ENCODE measurements around the gene PHF5A.

The PHF5A gene, protein sequence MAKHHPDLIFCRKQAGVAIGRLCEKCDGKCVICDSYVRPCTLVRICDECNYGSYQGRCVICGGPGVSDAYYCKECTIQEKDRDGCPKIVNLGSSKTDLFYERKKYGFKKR

DNA sequence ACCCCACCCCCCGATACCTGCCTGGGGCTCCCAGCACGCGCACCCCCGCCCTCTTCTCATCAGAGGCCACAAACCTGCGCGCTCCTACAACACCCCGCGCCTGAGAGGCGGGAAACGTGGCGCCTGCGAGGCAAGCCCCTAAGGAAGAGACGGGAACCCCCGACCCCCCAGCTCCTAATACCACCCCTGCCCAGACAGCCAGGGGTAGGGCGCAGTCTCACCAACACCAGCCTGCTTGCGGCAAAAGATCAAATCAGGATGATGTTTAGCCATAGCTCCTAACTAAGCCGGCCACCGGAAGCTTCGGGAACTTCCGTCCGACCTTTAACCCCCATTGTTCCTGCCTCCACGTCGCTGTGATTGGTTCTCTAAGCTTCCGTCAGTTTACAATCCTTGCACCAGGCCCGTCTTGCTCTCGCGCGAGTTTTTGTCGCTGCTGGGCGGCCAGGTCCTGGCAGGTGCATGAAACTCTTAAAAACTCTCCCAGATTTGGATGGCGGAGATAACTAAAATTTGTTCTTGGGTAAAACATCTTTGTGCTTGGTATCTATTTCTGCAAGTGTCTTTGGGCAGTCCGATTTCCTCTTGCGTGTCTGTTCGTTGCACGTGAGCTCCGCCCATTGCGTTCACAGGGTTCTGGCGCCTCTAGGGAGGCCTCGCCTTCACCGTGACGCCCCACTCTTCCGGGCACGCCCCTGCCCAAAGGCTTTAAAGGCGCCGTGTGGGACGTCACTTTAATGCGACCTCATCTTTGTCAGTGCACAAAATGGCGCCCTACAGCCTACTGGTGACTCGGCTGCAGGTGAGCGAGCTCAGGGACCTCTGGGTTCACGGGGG is at the start of gene PHF5A, which contains the start of gene ACO2:
TSS of gene PHF5A (minus strand) at position 312 of the 837 bp plus-strand sequence. CDS start at position 273, 39 bp downstream.
TSS of gene ACO2 (plus strand) at position 737 of the 837 bp plus-strand sequence. CDS start at position 767, 30 bp downstream.
- peak; percentile 87 for DNase-seq

DNA sequence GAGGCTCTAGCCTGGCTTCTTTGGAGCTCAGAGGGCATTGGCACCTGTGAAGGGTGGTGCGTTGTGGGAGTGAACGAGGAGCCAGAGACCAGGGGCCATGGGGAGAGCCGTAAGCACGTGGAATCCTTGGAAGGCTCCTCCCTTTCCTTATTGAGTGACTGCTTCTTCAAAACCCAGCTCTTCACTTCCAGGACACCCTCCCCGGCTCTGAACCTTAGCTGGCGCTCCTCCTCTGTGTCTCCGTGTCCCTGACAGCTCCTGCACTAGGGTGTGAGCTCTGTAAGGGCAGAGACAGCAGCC is 49.5 kb upstream of the PHF5A start:
- no peak for DNase-seq

DNA sequence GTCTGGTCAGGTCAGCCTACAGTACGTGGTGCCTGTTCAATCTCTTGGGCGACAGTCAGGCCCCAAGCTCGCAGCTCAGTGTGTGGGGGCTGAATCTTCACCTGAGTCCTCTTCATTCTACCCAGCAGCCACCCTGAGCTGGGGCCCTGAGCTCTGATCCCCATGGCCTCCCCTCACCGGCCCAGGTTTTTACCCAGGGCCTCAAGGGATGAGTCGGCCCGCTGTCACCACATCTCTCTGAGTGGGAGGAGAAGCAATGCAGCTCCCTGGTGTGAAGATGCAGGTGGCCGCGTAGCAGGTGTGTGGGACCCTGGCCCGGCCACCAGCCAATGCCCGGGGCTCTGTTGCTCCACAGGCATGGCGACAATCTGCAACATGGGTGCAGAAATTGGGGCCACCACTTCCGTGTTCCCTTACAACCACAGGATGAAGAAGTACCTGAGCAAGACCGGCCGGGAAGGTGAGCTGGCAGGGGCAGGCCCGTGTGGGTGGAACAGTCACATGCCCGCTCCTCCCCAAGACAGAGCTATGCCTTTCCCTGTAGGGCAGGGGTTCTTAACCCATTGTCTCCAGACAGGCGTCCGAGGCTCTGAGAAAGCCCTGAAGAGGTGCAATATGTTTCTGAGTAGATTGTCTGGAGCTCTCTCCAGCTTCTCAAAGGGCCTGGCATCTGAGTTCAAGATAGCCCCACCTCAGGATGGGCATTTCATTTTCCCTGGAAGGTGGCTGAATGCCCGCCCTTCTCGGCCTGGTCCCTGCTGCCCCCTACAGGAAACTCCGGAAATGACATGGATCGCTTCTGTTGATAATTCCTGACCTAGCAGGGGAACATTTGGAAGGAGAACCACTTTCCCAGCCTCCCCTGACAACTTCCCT is 48.9 kb upstream of the PHF5A start:
- no peak for DNase-seq

DNA sequence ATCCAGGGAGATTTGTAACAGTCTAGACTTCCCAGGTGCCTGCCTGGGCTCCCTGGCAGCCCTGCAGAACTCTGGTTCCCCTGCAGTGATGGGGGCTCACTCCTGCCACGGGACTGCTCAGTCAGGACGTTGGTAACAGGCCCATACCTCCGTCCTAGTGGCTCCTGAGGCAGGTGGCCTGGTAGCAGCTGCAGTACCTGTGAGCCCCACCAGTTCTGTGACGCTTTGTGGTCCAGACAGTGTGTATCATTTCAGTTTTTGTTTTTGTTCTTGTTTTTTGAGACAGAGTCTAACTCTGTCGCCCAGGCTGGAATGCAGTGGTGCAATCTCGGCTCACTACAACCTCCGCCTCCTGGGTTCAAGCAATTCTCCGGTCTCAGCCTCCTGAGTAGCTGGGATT is 48.0 kb upstream of the PHF5A start:
- DNase-seq, result no peak

DNA sequence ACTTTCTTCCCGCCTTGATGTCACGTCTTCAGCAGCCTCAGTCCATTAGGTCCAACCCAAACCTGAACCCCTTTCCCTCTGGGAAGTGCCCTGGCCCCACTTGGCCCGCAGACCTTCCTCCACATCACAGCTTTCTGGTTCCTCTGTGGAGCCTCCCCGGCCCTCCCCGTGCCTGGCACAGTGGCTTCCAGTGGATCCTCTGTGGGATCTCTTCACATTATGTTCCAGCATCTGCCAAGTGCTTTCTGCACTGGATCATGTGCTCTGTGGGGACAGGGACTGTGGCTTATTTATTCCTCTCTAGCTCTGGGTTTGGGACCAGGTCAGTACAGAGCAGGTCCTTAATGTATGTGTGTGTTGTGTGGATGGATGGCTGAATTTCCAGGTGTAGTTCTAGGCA is 44.9 kb upstream of the PHF5A start:
- DNase-seq, result no peak

DNA sequence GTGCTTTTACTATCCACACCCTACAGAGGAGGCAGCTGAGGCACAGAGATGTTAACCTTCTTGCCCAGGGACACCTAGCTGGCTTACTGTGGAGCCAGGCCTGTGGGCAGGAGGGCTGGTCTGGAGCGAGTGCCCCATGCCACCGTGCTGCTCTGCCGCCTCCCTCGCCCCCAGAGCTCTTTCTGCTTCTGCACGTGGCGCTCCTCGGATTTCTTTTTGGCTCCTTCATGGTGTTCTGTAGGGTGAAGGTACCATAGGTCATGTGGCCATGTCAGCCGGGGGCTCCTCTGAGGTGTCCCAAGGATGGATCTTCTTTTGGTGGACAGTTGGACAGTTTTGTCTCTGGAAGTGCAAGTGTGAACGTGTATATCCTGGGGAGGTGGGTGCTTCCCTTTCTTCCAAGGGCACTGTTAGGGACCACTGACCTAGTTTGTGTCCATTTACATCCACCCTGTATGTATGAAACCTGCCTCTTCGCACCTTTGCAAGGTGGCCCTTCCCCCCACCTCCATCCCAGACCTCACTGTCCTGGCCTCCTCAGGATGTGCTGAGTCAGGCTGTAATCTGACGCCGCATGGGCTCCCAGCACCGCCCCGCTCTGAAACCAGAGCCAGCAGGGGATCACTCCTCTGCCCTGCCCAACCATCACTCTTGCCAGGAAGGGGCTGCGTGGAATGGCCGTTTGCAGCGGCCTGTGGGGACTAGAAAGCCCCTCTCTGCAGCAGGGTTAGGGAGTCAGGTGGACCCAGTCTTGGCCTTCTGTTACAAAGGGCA is 44.1 kb upstream of the PHF5A start:
- no peak for DNase-seq

DNA sequence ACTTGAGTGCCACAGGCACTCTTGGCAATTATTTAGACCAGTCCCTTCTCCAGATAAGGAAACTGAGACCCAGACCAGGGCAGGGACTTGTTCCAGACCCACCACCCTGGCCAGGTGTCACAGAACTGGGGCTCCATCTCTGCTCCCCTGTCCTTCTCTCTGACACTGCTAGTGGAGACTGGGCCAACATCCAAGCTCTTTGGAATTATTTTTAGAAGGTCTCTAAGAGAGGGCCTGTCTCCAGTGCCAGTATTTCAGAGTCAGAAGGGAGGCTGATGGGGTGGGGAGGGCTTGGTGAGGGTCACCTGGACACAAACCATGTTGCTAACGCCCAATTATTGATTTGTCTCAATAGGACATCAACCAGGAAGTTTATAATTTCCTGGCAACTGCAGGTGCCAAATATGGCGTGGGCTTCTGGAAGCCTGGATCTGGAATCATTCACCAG is 43.1 kb upstream of the PHF5A start:
- no peak for DNase-seq

DNA sequence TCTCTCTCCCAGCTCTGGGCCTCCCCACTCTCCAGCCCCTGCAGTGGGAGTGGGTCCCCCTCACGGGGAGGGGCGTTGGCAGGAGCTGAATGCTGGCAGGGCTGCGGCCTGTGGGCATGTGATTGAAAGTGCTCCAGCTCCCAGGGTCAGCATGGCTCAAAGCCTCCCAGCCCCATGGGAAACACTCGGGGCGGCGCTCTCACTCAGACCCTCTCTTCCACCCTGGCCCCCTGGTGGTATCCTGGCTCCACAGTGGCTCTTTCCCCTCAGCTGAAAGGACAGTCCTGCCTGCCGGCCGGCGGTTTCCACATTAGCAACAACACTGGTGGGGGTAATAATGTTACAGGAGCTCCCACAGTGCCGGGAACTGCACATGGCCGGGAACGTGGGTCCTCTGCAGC is 40.3 kb upstream of the PHF5A start:
- no peak for DNase-seq

DNA sequence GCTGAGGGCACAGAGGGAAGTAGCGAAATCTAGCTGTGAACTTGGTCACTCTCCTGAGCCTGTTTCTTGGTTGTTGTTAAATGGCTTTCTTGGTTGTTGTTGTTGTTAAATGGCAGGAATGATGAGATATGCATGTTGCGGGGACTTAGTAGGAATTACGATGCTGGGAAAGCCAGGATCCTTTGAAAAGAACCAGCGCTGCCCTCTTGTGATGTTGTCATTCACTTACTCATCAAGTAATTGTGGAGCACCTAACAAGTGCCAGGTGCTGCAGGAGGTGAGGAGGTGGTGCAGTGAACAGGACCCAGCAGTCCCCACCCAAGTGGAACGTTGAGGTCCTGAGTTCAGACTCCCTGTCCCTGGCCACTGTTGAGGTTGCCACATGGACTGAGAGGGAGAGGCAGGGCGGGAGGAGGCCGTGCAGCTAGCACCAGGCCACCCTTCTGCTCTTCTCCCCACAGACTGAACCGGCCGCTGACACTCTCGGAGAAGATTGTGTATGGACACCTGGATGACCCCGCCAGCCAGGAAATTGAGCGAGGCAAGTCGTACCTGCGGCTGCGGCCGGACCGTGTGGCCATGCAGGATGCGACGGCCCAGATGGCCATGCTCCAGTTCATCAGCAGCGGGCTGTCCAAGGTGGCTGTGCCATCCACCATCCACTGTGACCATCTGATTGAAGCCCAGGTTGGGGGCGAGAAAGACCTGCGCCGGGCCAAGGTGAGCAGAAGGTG is 39.0 kb upstream of the PHF5A start:
- DNase-seq, result no peak

DNA sequence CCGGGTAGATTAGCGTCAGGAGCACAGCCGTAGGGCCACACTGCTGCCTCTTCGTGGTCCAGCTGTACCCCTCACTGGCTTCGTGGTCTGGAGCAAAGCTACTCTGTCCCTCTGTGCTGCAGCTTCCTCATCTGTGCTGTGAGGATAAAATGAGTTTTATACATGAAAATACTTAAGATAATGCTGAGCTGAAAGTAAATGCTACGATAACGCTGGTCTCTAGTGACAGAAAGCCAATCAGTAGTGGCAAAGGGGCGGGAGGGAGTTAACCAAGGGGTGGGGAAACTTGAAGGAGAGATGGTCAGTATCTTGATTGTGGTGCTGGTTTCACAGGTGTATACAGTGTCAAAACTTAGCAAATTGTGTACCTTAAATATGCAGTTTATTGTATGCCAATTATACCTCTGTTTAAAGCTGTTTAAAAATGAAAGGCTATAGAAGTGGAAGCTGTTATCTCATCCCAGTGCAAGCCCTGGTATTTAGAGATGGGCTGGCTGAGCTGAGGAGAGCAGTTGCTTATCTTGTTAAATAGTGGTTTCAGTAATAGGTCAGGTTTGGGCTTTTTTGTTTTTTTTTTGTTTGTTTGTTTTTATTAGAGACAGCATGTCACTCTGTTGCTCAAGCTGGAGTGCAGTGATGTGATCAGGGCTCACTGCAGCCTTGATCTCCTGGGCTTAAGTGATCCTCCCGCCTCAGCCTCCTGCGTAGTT is 37.2 kb upstream of the PHF5A start:
- no peak for DNase-seq

DNA sequence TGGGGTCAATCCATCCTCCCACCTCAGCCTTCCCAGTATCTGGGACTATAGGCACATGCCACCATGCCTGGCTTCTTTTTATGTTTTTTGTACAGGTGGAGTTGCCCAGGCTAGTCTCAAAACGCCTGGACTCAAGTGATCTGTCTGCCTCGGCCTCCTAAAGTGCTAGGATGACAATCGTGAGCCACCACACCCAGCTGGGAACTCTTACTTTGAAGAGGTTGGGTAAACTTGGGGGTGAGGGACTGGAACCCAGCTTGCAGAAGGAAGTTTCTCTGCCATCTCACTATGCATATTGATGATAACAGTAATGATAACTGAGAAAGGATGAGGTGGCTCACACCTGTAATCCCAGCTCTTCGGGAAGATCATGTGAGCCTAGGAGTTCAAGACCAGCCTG is 36.3 kb upstream of the PHF5A start:
- DNase-seq, result no peak

DNA sequence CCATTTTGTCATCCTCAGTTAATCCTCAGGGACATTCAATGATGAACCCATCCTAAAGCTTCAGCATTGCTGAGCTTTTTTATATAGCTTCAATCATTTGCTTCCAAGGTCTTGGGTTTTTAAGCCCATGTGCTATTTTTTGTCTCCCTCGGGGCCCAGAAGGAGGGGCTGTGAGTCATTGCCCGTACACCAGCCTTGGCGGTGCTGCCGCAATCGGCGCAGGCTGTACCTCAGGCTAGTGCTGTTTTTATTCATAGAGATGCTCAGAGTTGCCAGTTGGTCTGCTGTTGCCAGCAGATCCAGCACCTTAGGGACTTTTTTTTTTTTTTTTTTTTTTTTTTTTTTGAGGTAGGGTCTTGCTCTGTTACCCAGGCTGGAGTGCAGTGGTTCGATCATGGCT is 35.9 kb upstream of the PHF5A start:
- DNase-seq, result no peak

DNA sequence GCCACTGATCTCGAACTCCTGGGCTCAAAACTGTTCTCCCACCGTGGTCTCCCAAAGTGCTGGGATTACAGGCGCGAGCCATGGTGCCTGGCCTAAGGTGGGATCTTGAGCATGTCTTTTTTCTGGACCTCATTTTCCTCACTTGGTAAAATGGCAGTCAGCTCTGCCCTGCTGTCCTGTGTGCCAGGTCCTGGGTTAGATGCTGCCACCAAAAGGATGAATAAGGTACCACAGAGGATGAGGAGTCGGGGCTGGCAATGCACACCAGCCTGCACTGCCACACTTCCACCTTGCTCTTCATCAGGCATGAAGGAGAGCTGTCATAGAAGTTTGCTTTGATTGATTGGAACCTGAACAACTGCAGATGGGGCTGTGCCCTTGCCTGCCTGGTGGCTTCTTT is 32.7 kb upstream of the PHF5A start:
- DNase-seq, result no peak

DNA sequence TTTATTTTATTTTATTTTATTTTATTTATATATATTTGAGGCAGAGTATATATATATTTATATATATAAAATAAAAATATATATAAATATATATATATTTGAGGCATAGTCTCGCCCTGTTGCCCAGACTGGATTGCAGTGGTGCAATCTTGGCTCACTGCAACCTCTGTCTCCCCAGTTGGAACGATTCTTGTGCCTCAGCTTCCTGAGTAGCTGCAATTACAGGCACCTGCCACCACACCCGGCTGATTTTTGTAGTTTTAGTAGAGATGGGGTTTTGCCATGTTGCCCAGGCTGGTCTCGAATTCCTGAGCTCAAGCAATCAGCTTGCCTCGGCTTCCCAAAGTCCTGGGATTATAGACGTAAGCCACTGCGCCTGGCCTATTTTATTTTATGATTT is 31.8 kb upstream of the PHF5A start:
- DNase-seq, result no peak

DNA sequence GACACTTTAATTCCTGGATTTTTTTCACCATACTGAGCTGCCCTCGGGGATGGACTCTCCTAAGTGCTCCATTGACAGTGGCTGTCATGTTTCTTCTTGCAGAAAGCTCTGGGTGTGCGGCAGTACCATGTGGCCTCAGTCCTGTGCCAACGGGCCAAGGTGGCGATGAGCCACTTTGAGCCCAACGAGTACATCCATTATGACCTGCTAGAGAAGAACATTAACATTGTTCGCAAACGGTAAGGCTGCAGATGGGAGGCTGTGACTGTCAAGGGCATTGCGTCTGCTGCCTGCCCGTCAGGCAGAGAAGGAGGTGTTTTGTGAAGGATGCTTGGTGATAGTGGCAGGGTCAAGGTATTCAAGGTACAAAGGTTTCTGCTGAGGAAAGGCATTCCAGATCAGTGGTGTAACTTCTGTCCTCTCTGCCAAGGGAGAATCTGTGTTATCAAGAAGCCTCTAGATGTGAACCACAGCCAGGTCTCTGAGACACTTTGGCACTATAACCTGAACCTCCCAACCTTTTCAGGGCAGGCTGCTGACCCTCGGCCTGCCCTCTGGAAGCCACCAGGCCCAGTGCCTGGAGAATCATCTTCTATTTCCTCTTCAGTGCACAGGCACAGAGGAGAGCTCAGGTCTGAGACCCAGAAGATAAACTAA is 31.3 kb upstream of the PHF5A start:
- no peak for DNase-seq

DNA sequence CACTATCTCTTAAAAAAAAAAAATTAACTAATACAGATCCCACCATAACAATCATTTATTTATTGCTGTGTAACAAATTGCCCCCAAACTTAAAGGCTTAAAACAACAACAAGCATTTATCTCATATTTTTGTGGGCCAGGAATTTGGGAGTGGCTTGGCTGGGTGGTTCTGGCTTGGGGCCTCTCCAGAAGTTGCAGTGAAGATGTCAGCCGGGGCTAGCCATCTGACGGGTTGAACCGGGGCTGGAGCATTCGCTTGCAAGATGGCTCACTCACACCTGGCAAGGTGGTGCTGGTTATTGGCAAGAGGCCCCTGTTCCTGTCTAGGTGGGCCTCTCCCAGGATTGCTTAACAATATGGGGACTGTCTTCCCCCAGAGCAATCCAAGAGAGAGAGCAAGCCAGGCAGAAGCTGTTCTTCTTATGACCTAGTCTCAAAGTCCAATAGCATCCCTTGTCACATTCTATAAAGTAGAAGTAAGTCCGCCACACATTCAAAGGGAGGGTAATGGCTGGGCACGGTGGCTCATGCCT is 29.9 kb upstream of the PHF5A start:
- DNase-seq, result no peak

DNA sequence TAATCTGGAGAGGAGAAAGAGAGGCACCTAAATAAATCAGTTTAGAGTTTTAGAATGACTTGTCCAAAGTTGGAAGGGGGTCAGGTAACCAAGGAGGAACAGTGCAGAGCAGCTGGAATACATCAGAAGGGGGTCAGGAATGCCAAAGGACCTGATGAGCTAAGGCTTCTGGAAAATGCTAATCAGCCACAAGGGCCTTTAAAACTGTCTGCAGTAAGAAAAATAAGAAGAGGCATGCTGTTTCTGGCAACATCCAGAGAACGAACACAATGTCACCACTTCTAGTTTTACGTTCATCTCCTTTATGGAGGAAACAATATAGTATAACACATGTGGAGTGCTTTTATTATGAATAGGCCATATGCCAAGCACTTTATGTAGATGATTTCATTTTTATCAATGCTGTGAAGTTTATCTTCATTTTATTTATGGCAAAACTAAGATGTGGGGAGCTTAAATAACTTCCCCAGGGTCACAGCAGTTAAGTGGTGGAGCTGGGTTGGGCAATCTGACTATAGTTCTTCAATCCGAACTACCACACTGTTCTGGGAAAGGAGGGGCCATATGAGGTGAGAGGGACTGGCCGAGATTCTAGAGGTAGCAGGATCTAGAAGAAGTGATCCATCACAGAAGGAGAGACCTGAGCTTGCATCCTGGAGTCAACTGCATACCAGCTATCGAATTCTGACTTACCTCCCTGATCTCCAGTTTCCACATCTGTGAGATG is 23.0 kb upstream of the PHF5A start:
- DNase-seq, result no peak

DNA sequence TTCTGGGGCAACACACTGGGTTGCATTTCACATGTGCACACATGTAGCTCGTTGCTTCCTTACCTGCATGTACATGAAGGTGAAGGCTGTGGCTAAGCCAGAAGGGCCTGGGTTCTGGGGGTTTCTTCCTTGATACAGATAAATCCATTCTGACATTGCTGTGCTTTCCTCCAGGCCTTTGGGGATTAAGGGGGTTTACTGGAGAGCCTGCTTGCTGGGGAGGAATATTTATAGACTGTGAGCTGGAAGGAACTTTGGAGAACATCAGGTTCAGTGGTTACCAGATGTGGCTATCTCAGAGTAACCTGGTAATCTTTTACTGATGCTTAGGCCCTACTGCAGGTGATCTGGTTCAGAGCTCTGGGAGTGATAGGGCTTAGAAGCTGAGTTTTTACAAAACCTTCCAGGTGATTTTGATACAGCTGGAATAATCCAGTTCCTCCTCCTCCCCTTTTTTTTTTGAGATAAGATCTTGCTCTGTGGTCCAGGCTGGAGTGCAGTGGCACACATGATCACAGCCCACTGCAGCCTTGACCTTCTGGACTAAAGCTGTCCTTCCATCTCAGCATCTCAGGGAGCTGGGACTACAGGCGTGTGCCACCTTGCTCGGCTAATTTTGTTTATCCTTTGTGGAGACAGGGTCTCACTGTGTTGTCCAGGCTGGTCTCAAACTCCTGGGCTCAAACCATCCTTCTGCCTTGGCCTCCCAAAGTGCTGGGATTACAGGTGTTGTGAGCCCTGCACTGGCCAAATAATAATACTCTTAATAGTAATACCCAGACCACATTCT is 20.3 kb upstream of the PHF5A start:
- DNase-seq, result no peak

DNA sequence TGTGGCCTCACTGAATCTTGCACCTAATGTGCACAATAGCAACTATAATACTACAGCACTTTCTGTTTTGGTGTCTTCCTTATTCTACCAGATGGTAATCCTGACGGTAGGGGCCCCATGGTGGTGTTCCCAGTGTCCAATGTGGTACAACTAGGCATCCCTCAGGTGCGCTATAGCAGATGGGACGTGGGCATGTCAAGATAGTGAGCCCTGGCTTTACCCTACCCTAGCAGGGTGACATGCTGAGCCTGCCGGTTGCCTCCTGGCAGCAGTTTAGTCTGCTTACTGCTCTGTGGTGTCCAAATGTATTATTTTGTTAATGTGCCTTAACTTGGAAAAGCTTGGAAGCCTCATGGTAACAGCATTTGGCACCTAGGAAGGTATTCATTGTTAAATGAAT is 19.6 kb upstream of the PHF5A start:
- DNase-seq, result no peak
